ENCODE data around the gene MFAP4. TPM values are rescaled to one million over a fixed set of nuclear protein-coding genes. Genes with fewer than 3 reads are reported as not detected.

MFAP4 gene
- total RNA-seq (10 to 100 TPM in 2 of 4 donors, 1 to 10 TPM in 2; 8.7 to 44.5 (median 15.1) TPM), polyA plus RNA-seq (1 to 10 TPM; 5.8 to 8.9 (median 6.7) TPM)
- long read RNA-seq, donor 1, transcript MFAP4-201 (6 exons, 1,873 nt), result major isoform, 7 of 11 reads
- long read RNA-seq, donor 1, partial matches to known transcripts, result 3 of 11 reads
- long read RNA-seq, donor 1, other reads (novel, unspliced or antisense), result 1 of 11 reads
- long read RNA-seq, donor 2, transcript MFAP4-201 (6 exons, 1,873 nt), result major isoform, 7 of 8 reads
- long read RNA-seq, donor 2, partial matches to known transcripts, result 1 of 8 reads
- long read RNA-seq, donor 2, other reads (novel, unspliced or antisense), result 0 of 8 reads

GRCh38 chr17:19386974-19387920, at the start of gene MFAP4:
Gene MFAP4, minus strand, starts transcription at chr17:19387190. Its CDS starts 35 bp downstream, at chr17:19387155.
- Histone ChIP-seq H3K27me3 (ENCODE audit: insufficient read depth in 3 of 3, low read length in 2 of 3) (no peaks in the 10 kb centered on the region), H3K9me3 (no peaks in the 10 kb centered on the region), H3K4me1 (peaks cover 19% of the 10 kb centered on the region), H3K27ac (peak within 1 kb of the TSS; percentile 60), H3K36me3 (ENCODE audit: insufficient read depth in 1 of 2, low read depth in 1 of 2) (peaks cover 0 to 32% of the 10 kb centered on the region in 2 donors), H3K4me3 (peak within 1 kb of the TSS; percentile 41)
- ATAC-seq, result peak; percentile 35 to 60 (median 49)
- TF ChIP-seq CTCF (IDR thresholded peaks at IDR 0.05), result no peak
- 13 to 24% (median 13%) methylated on average over 18 to 22 of the region's 22 CpGs for WGBS, 3 donors
- intact Hi-C loops (cut with DNase I), result no loop called here
- peak; percentile 75 to 86 for DNase-seq

- TF ChIP-seq CTCF (IDR thresholded peaks at IDR 0.05), result no peak
- ATAC-seq, result no peak
- no peak overlapping the region for H3K4me3 ChIP-seq
- no peaks in the 10 kb centered on the region for H3K36me3 ChIP-seq (ENCODE audit: insufficient read depth in 1 of 2, low read depth in 1 of 2)
- no peaks in the 10 kb centered on the region for H3K27me3 ChIP-seq (ENCODE audit: insufficient read depth in 3 of 3, low read length in 2 of 3)
- no peak overlapping the region for H3K27ac ChIP-seq
- H3K4me1 ChIP-seq, result no peaks in the 10 kb centered on the region
- intact Hi-C loops (cut with DNase I), result no loop called here
- WGBS, 3 donors, result 83 to 85% (median 85%) methylated on average over 2 of the region's 2 CpGs
- no peak for DNase-seq
- no peaks in the 10 kb centered on the region for H3K9me3 ChIP-seq
Observed at GRCh38 chr17:19433727-19434340, 46.8 kb upstream of the MFAP4 start.

GRCh38 chr17:19433255-19433654, 46.3 kb upstream of the MFAP4 start:
- intact Hi-C loops (cut with DNase I), result no loop called here
- H3K9me3 ChIP-seq, result no peaks in the 10 kb centered on the region
- no peak overlapping the region for H3K4me3 ChIP-seq
- H3K27ac ChIP-seq, result no peak overlapping the region
- no peak for TF ChIP-seq CTCF (IDR thresholded peaks at IDR 0.05)
- H3K36me3 ChIP-seq (ENCODE audit: insufficient read depth in 1 of 2, low read depth in 1 of 2), result no peaks in the 10 kb centered on the region
- H3K27me3 ChIP-seq (ENCODE audit: insufficient read depth in 3 of 3, low read length in 2 of 3), result no peaks in the 10 kb centered on the region
- no peaks in the 10 kb centered on the region for H3K4me1 ChIP-seq
- DNase-seq (no peak), ATAC-seq (no peak)
- 79 to 83% (median 82%) methylated on average over 5 of the region's 5 CpGs for WGBS, 3 donors

GRCh38 chr17:19431691-19432090, 44.7 kb upstream of the MFAP4 start:
- H3K27me3 ChIP-seq (ENCODE audit: insufficient read depth in 3 of 3, low read length in 2 of 3), result no peaks in the 10 kb centered on the region
- intact Hi-C loops (cut with DNase I), result no loop called here
- H3K36me3 ChIP-seq (ENCODE audit: insufficient read depth in 1 of 2, low read depth in 1 of 2), result no peaks in the 10 kb centered on the region
- H3K4me3 ChIP-seq, result no peak overlapping the region
- no peak for ATAC-seq
- H3K9me3 ChIP-seq, result no peaks in the 10 kb centered on the region
- no peaks in the 10 kb centered on the region for H3K4me1 ChIP-seq
- no peak overlapping the region for H3K27ac ChIP-seq
- DNase-seq, result no peak
- TF ChIP-seq CTCF (IDR thresholded peaks at IDR 0.05), result no peak
- WGBS, 3 donors, result 77% methylated on average over 3 of the region's 3 CpGs

All from psoas muscle (tissue), 8 donors.